Lung (tissue), 12 donors: Measurements from ENCODE around the gene ADAD2. TPM values are rescaled to one million over a fixed set of nuclear protein-coding genes. Genes with fewer than 3 reads are reported as not detected.

ENCODE experiments used
- ATAC-seq: fragments of 200-7000 bp; cut with Tn5 transposase; one replicate; pipeline ENCODE4 v1.9.1; 2020; ENCODE audit warnings: moderate number of reproducible peaks; ENCODE audit not compliant: insufficient read depth, low FRiP score
- DNase-seq, 3 donors: peaks; one replicate each; pipeline ENCODE4 v3.0.0-alpha.2; 2013 to 2017
- H3K27ac ChIP-seq, 2 donors: one replicate each; pipeline ENCODE4 v1.5.1; 2013; ENCODE audit warnings: mild to moderate bottlenecking in 2 of 2, moderate library complexity in 2 of 2, control low read depth in 1 of 2, inconsistent platforms in 1 of 2, low read depth in 1 of 2, low read length in 1 of 2
- H3K27me3 ChIP-seq, 3 donors: one replicate each; pipeline ENCODE4 v1.5.1; 2013; ENCODE audit warnings: low read length in 2 of 3; ENCODE audit not compliant: control insufficient read depth in 3 of 3, insufficient read depth in 3 of 3
- H3K36me3 ChIP-seq, 4 donors: one replicate each; pipeline ENCODE4 v1.5.1; 2013; ENCODE audit warnings: low read length in 4 of 4, mild to moderate bottlenecking in 1 of 4, moderate library complexity in 1 of 4; ENCODE audit not compliant: control insufficient read depth in 4 of 4, insufficient read depth in 4 of 4
- H3K4me1 ChIP-seq, 5 donors: one replicate each; pipeline ENCODE4 v1.5.1; 2013; ENCODE audit warnings: low read length in 5 of 5, mild to moderate bottlenecking in 2 of 5, moderate library complexity in 1 of 5; ENCODE audit not compliant: control insufficient read depth in 5 of 5, insufficient read depth in 5 of 5
- H3K4me3 ChIP-seq: one replicate; pipeline ENCODE4 v1.5.1; 2013; ENCODE audit warnings: mild to moderate bottlenecking, control low read depth, moderate library complexity
- H3K9ac ChIP-seq, 2 donors: one replicate each; pipeline ENCODE4 v1.5.1; 2013; ENCODE audit warnings: low read length in 2 of 2, control low read depth in 1 of 2; ENCODE audit not compliant: insufficient read depth in 1 of 2
- H3K9me3 ChIP-seq, 4 donors: one replicate each; pipeline ENCODE4 v1.5.1; 2013; ENCODE audit warnings: low read length in 3 of 4, mild to moderate bottlenecking in 1 of 4, moderate library complexity in 1 of 4; ENCODE audit not compliant: control insufficient read depth in 4 of 4, insufficient read depth in 3 of 4
- CTCF ChIP-seq: IDR thresholded peaks from 2 replicates; pipeline ENCODE4 v1.5.1; 2012; ENCODE audit warnings: mild to moderate bottlenecking; ENCODE audit errors: control extremely low read depth, extremely low read depth
- WGBS, 2 donors: extraction: QIAGEN DNeasy Blood & Tissue Kit; methylation state at CpG; one replicate each; pipeline ENCODE4 v1.1.7; 2013; 5-methylcytosine and 5-hydroxymethylcytosine counted together
- polyA plus RNA-seq, 2 donors: library from polyadenylated mRNA; stranded (reverse); fragments of 200-250 nt; gene quantifications; one replicate each; pipeline ENCODE4 v1.2.1, GENCODE V29; 2013
- total RNA-seq, 2 donors: library from RNA; depleted of rRNA in 1 of 2; stranded (reverse); fragments of >200 nt in 1 of 2; gene quantifications; one replicate each; pipeline ENCODE4 v1.2.1, GENCODE V29; 2014 to 2021
- donor health status: control.
- donor health status: control.
- donor health status: Bipolar disorder and iron deficiency.
- donor health status: healthy.
- donor health status: DM: yes; HTN: yes; CAD: no.

ADAD2 gene
- total and polyA plus RNA-seq, 4 donors: 0.06 to 0.83 (median 0.42) TPM

- Histone ChIP-seq H3K27ac (no peak overlapping the region), H3K9me3 (peaks cover 0 to 6% (median 0%) of the 10 kb centered on the region in 4 donors), H3K4me1 (peaks cover 0 to 2% (median 0%) of the 10 kb centered on the region in 5 donors), H3K27me3 (peaks cover 0 to 10% (median 3%) of the 10 kb centered on the region in 3 donors), H3K36me3 (no peaks in the 10 kb centered on the region), H3K9ac (no peak overlapping the region), H3K4me3 (no peak overlapping the region)
- TF ChIP-seq CTCF: no peak
- WGBS, 2 donors: 24 to 32% methylated on average over 9 of the region's 9 CpGs
- ATAC-seq (no peak), DNase-seq (no peak)
These were observed 31.9 kb upstream of the ADAD2 start for GRCh38 chr16:84159007-84159406.

- no peak overlapping the region for H3K9ac ChIP-seq
- no peak overlapping the region for H3K27ac ChIP-seq
- no peak for DNase-seq
- no peak for ATAC-seq
- peaks cover 0 to 6% (median 0%) of the 10 kb centered on the region in 4 donors for H3K9me3 ChIP-seq
- TF ChIP-seq CTCF: no peak
- 45 to 70% methylated on average over 1 of the region's 1 CpG for WGBS, 2 donors
- peaks cover 0 to 2% (median 0%) of the 10 kb centered on the region in 5 donors for H3K4me1 ChIP-seq
- H3K27me3 ChIP-seq: peaks cover 0 to 10% (median 3%) of the 10 kb centered on the region in 3 donors
- H3K36me3 ChIP-seq: no peaks in the 10 kb centered on the region
- no peak overlapping the region for H3K4me3 ChIP-seq
These were observed 31.2 kb upstream of the ADAD2 start for GRCh38 chr16:84159800-84160199.

GRCh38 chr16:84161037-84161436, 29.9 kb upstream of the ADAD2 start:
- H3K9me3 ChIP-seq: peaks cover 0 to 3% (median 0%) of the 10 kb centered on the region in 4 donors
- 84 to 85% methylated on average over 10 of the region's 10 CpGs for WGBS, 2 donors
- no peak overlapping the region for H3K27ac ChIP-seq
- no peak for TF ChIP-seq CTCF
- no peaks in the 10 kb centered on the region for H3K4me1 ChIP-seq
- no peak overlapping the region for H3K4me3 ChIP-seq
- ATAC-seq (no peak), DNase-seq (no peak)
- H3K36me3 ChIP-seq: no peaks in the 10 kb centered on the region
- H3K27me3 ChIP-seq: peaks cover 0 to 10% (median 3%) of the 10 kb centered on the region in 3 donors
- no peak overlapping the region for H3K9ac ChIP-seq

GRCh38 chr16:84161801-84162200, 29.2 kb upstream of the ADAD2 start:
- Histone ChIP-seq H3K4me1 (no peaks in the 10 kb centered on the region), H3K4me3 (no peak overlapping the region), H3K36me3 (no peaks in the 10 kb centered on the region), H3K27me3 (peaks cover 0 to 10% (median 3%) of the 10 kb centered on the region in 3 donors), H3K9ac (no peak overlapping the region), H3K9me3 (no peaks in the 10 kb centered on the region), H3K27ac (no peak overlapping the region)
- TF ChIP-seq CTCF: no peak
- DNase-seq: no peak
- 64 to 66% methylated on average over 3 of the region's 3 CpGs for WGBS, 2 donors
- no peak for ATAC-seq
